CD14-positive monocyte (primary cell): ENCODE results near the gene TMEM215. TPM values are rescaled to one million over a fixed set of nuclear protein-coding genes. Genes with fewer than 3 reads are reported as not detected.

ENCODE experiments used
- DNase-seq, 3 donors: peaks; one replicate each; pipeline ENCODE4 v3.0.0-alpha.2; 2011 to 2022
- H2AFZ ChIP-seq: 2 replicates; pipeline ENCODE4 v1.6.0; 2012; ENCODE audit warnings: mild to moderate bottlenecking, low read depth, low read length, inconsistent platforms; ENCODE audit not compliant: insufficient read depth, poor library complexity, severe bottlenecking
- H3K27ac ChIP-seq, 2 donors: 1 replicate in 1 of 2; 2 replicates in 1 of 2; pipeline ENCODE4 v1.5.1; 2012 to 2013; ENCODE audit warnings: low read length in 2 of 2, control low read depth in 1 of 2, inconsistent platforms in 1 of 2, low read depth in 1 of 2, mild to moderate bottlenecking in 1 of 2
- H3K27me3 ChIP-seq, 2 donors: one replicate each; pipeline versions ENCODE4 v1.6.0 to v1.6.1; 2011 to 2013; ENCODE audit warnings: low read length in 2 of 2; ENCODE audit not compliant: control insufficient read depth in 2 of 2, insufficient read depth in 2 of 2
- H3K36me3 ChIP-seq, 2 donors: replicated peaks in 1 of 2; 1 replicate in 1 of 2; 2 replicates in 1 of 2; pipeline versions ENCODE4 v1.5.1 to v1.6.1; 2012 to 2013; ENCODE audit warnings: low read length in 2 of 2, control low read depth in 1 of 2, inconsistent platforms in 1 of 2, mild to moderate bottlenecking in 1 of 2; ENCODE audit not compliant: insufficient read depth in 2 of 2, control insufficient read depth in 1 of 2
- H3K4me1 ChIP-seq, 2 donors: 1 replicate in 1 of 2; 2 replicates in 1 of 2; pipeline versions ENCODE4 v1.5.1 to v1.6.1; 2012 to 2013; ENCODE audit warnings: low read length in 2 of 2, control low read depth in 1 of 2, inconsistent platforms in 1 of 2, mild to moderate bottlenecking in 1 of 2, moderate library complexity in 1 of 2; ENCODE audit not compliant: insufficient read depth in 2 of 2, control insufficient read depth in 1 of 2
- H3K4me2 ChIP-seq: replicated peaks from 2 replicates; pipeline ENCODE3; 2012; ENCODE audit warnings: low read length, moderate library complexity, mild to moderate bottlenecking; ENCODE audit not compliant: poor library complexity, severe bottlenecking; ENCODE audit errors: extremely low read depth
- H3K4me3 ChIP-seq, 3 experiments: fragments of 200-600 bp in 1 of 3; sonication (generic) in 1 of 3; replicated peaks in 1 of 3; 1 replicate in 2 of 3; 2 replicates in 1 of 3; pipeline ENCODE4 v1.5.1; 2011 to 2013; ENCODE audit warnings: low read length in 3 of 3, mild to moderate bottlenecking in 3 of 3, control low read depth in 2 of 3, low read depth in 2 of 3, inconsistent platforms in 1 of 3, moderate library complexity in 1 of 3
- H3K79me2 ChIP-seq: 2 replicates; pipeline ENCODE4 v1.6.0; 2012; ENCODE audit warnings: mild to moderate bottlenecking, control low read depth, inconsistent platforms, low read length, moderate library complexity; ENCODE audit not compliant: insufficient read depth
- H3K9ac ChIP-seq: 2 replicates; pipeline ENCODE4 v1.6.0; 2017; ENCODE audit warnings: low read length, mild to moderate bottlenecking; ENCODE audit not compliant: insufficient read depth, poor library complexity, severe bottlenecking
- H3K9me3 ChIP-seq, 2 donors: replicated peaks in 1 of 2; 1 replicate in 1 of 2; 2 replicates in 1 of 2; pipeline versions ENCODE4 v1.5.1 to v1.6.1; 2012 to 2013; ENCODE audit warnings: low read length in 2 of 2, control low read depth in 1 of 2; ENCODE audit not compliant: control insufficient read depth in 1 of 2, insufficient read depth in 1 of 2
- H4K20me1 ChIP-seq: 2 replicates; pipeline ENCODE4 v1.6.0; 2012; ENCODE audit warnings: mild to moderate bottlenecking, low read length, control low read depth, moderate library complexity; ENCODE audit not compliant: insufficient read depth
- H3K27ac Mint-ChIP-seq, 7 donors: one replicate each; pipeline ENCODE4 v1.8.0; 2020; ENCODE audit warnings: mild to moderate bottlenecking in 7 of 7, mixed read lengths in 7 of 7, moderate library complexity in 6 of 7, inconsistent platforms in 2 of 7
- H3K27me3 Mint-ChIP-seq, 3 donors: one replicate each; pipeline ENCODE4 v1.8.0; 2021 to 2022; ENCODE audit warnings: low read depth in 3 of 3, mild to moderate bottlenecking in 3 of 3, mixed read lengths in 3 of 3, moderate library complexity in 3 of 3, inconsistent platforms in 1 of 3
- H3K36me3 Mint-ChIP-seq, 2 donors: one replicate each; pipeline ENCODE4 v1.8.0; 2020; ENCODE audit warnings: mixed read lengths in 2 of 2, inconsistent platforms in 1 of 2, mild to moderate bottlenecking in 1 of 2
- H3K4me1 Mint-ChIP-seq: one replicate; pipeline ENCODE4 v1.8.0; 2020; ENCODE audit warnings: mild to moderate bottlenecking, mixed read lengths
- H3K4me3 Mint-ChIP-seq, 2 donors: one replicate each; pipeline ENCODE4 v1.8.0; 2020; ENCODE audit warnings: mild to moderate bottlenecking in 2 of 2, mixed read lengths in 2 of 2, moderate library complexity in 1 of 2
- H3K9me3 Mint-ChIP-seq, 7 donors: one replicate each; pipeline ENCODE4 v1.8.0; 2020 to 2022; ENCODE audit warnings: mixed read lengths in 7 of 7, mild to moderate bottlenecking in 6 of 7, moderate library complexity in 6 of 7, inconsistent platforms in 2 of 7
- CTCF ChIP-seq: fragments of 200-600 bp; IDR thresholded peaks from one replicate; pipeline ENCODE4 v1.8.0; 2022; ENCODE audit warnings: antibody characterized with exemption, mild to moderate bottlenecking
- WGBS: methylation state at CpG from one replicate; pipeline ENCODE4 v1.1.5; 2013; ENCODE audit warnings: missing lambda C conversion rate; ENCODE audit not compliant: insufficient coverage; 5-methylcytosine and 5-hydroxymethylcytosine counted together
- intact Hi-C, 2 donors: fragments of 100-400 bp; cut with micrococcal nuclease; formaldehyde crosslinking; loops; one replicate each; pipeline versions ENCODE4 v1.15.0 to v1.15.1; 2023
- polyA plus RNA-seq, 3 donors: library from polyadenylated mRNA; depleted of rRNA in 1 of 3; unstranded in 2 of 3; stranded (reverse) in 1 of 3; fragments of 300-500 nt in 2 of 3; fragments of >200 nt in 1 of 3; fragmentation: Illumina TruSeq in 2 of 3; gene quantifications; 1 replicate in 2 of 3; 2 replicates in 1 of 3; pipeline ENCODE4 v1.2.3, GENCODE V29; 2012 to 2021

The TMEM215 gene
- polyA plus RNA-seq, 3 donors = not detected

- Mint-ChIP-seq H3K36me3 (no peaks in the 10 kb centered on the region), H3K9me3 (no peaks in the 10 kb centered on the region), H3K27me3 (peaks cover 3 to 18% (median 10%) of the 10 kb centered on the region in 3 donors), H3K4me1 (peaks cover 3% of the 10 kb centered on the region), H3K4me3 (no peak overlapping the region), H3K27ac (no peak overlapping the region)
- H4K20me1 ChIP-seq = no peaks in the 10 kb centered on the region
- no peak overlapping the region for H3K27ac ChIP-seq
- H3K9me3 ChIP-seq = no peaks in the 10 kb centered on the region
- H3K9ac ChIP-seq = no peak overlapping the region
- no peaks in the 10 kb centered on the region for H3K36me3 ChIP-seq
- no peaks in the 10 kb centered on the region for H3K4me1 ChIP-seq
- TF ChIP-seq CTCF = no peak
- H3K4me3 ChIP-seq = no peak overlapping the region
- no peaks in the 10 kb centered on the region for H3K79me2 ChIP-seq
- peaks cover 3 to 4% of the 10 kb centered on the region in 2 donors for H3K27me3 ChIP-seq
- no peak for DNase-seq
- H3K4me2 ChIP-seq = no peak overlapping the region
- no peak overlapping the region for H2AFZ ChIP-seq
- intact Hi-C loops = no loop called here
- 56% methylated on average over 2 of the region's 2 CpGs for WGBS
These were observed 41.9 kb downstream of the TMEM215 start for GRCh38 chr9:32825203-32825602.

GRCh38 chr9:32828861-32829260 lies 45.5 kb downstream of the TMEM215 start:
- Mint-ChIP-seq H3K27ac (no peak overlapping the region), H3K27me3 (peaks cover 3 to 28% (median 21%) of the 10 kb centered on the region in 3 donors), H3K4me3 (no peak overlapping the region), H3K36me3 (no peaks in the 10 kb centered on the region), H3K9me3 (no peaks in the 10 kb centered on the region), H3K4me1 (peaks cover 3% of the 10 kb centered on the region)
- no peaks in the 10 kb centered on the region for H3K9me3 ChIP-seq
- no peak overlapping the region for H3K4me3 ChIP-seq
- WGBS = 85% methylated on average over 3 of the region's 5 CpGs
- no peaks in the 10 kb centered on the region for H4K20me1 ChIP-seq
- intact Hi-C loops = no loop called here
- H3K27ac ChIP-seq = no peak overlapping the region
- TF ChIP-seq CTCF = no peak
- no peaks in the 10 kb centered on the region for H3K36me3 ChIP-seq
- no peak overlapping the region for H3K4me2 ChIP-seq
- H3K79me2 ChIP-seq = no peaks in the 10 kb centered on the region
- no peaks in the 10 kb centered on the region for H3K4me1 ChIP-seq
- no peak overlapping the region for H3K9ac ChIP-seq
- H3K27me3 ChIP-seq = peaks cover 3 to 7% of the 10 kb centered on the region in 2 donors
- no peak for DNase-seq
- H2AFZ ChIP-seq = no peak overlapping the region
